Measurements from ENCODE around the gene ZNF184.
"Not testable (repeated sequence)": the region's sequence is repeated elsewhere in the genome, so short reads cannot be mapped to it uniquely, and the experiment has no call there.

Gene ZNF184

DNA sequence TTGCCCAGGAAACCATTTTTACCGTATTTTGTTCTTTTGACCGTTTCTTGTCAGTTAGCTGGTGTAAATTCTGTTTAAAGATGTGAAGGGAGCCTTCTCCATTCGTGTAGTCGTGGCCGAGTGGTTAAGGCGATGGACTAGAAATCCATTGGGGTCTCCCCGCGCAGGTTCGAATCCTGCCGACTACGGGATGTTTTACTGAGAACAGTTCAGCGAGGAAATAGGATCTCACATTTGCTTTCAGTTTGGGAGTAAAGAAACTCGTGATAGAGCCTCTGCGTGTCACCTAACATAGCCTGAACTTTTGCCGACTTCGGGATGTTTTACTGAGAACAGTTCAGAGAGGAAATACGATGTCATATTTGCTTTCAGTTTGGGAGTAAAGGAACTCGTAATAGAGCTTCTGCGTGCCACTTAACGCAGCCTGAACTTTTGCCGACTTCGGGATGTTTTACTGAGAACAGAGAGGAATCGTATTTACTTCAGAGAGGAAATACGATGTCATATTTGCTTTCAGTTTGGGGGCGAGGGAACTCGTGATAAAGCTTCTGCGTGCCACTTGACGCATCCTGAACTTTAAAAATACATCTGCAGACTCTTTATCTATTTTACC lies 5.9 kb upstream of the ZNF184 start:
- peak; percentile 93 for DNase-seq

DNA sequence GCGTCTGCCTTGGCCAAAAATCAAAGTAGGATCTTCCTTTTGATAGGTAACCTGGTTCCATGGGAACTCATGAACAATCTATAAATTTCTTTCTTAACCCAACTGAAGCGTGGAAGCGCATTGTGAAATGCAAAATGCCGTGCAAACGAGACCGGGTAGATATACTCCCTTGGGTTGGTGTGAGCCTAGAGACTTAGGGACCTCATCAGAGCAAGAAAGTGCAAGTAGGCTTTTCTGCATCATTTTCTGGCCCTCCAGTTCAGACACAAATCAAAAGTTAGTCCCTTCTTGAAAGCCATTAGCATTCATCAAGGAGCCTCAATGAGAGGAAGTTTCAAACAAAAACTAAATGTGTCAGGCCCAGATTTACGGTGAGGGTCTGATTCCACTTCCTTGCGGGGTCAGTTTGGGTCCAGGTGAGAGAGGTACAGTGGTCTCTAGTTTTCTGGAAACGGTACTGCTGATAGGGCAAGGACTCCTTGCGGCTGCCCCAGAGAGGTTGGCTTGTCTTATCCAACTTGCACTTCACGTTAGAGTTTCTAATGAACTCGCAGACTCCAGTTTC lies 5.3 kb upstream of the ZNF184 start:
- no peak for DNase-seq

DNA sequence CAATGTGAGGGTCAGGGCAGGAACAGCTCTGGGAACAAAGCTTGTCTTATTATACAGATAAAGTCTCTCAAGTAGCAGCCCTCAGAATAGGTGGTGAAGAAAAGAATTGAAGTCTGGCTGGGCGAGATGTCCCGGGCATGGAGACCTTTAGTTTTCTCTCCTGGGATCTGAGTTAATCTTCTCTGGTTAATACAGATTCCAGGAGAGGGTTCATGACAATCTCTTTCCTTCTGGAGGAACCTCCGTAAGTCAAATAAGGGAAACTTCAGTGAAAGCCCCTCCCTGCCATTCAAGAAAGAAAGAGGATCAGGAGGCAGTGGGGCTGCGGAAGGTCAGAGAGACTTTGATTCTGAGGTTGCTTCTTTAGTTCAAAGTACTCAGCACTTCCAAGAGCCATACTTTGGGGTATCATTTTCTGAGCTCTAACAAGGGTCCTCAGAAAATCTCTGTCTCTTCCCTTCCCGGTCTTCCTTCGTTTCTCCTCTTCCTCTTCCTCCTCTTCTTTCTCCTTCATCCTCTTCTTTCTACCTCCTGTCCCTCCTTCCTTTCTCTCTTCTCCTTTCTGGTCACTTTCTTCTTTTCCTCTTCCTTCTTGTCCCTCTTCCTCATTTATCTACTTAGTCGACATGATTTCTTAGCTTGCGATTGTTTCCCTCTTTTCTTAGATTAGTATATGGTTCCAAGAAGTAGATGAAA lies 4.6 kb upstream of the ZNF184 start:
- no peak for DNase-seq

DNA sequence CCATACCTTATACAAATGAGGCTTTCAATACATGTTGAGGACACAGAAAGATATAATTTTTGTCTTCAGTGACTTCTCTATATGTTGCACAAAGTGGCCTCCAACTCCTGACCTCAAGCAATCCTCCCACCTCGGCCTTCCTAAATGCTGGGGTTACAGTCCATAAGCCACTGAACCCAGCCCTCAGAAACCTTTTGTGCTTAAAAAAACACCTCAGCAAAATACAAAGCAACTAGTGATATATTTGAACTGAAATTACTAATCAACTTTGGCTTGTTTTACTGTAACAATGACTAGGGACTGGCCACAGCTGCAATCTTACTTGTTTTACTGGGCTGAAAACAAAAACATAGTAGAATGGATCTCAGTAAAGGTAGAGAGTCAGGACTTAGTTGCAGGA lies 3.2 kb upstream of the ZNF184 start:
- no peak for DNase-seq

DNA sequence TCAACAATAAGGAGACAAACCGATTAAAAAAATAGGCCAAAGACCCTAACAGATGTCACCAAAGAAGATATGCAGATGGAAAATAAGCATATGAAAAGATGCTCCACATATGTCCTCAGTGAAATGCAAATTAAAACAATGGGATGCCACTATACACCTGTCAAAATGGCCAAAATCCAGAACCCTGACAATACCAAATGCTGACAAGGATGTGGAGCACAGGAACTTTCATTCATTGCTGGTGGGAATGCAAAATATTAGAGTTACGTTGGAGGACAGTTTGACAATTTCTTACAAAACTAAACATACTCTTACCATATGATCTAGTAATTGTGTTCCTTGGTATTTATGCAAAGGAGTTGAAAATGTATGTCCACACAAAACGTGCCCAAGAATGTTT lies 1.8 kb upstream of the ZNF184 start:
- DNase-seq: no peak

DNA sequence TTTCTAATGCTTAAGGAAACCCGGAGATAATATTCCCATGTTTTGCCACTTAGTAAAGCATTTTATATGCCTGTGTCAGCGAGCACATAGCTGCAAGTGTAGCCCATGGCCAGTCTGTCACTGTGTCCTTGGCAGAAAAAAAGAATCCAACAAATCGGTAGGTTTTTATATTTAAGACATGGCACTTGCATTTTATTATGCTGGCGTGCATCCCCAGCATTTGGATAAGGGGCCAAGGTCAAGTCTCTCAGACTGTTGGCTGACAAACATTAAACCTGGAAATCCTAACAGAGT lies 1.2 kb upstream of the ZNF184 start:
- DNase-seq: no peak

DNA sequence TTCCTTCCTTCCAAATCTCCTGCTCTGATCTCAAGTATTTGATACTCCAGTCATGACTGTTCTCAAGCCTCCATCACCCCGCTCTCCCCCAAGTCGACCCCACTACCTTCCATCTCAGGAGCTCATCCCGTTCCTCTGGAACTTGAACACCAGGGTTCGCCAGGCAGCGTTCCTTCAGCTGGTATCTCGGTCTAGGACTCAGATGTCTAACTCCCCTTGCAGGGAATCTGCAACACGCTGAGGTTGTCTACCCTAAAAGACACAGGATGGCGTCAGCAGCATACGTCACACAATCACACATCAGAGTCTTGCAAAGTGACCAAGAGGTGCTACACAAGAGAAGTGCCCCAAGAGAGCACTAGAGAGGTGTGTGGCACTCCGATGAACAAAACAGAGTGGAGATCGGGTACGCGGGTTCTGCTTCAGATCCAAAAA lies 706 bp downstream of the ZNF184 start:
- peak; percentile 86 for DNase-seq

DNA sequence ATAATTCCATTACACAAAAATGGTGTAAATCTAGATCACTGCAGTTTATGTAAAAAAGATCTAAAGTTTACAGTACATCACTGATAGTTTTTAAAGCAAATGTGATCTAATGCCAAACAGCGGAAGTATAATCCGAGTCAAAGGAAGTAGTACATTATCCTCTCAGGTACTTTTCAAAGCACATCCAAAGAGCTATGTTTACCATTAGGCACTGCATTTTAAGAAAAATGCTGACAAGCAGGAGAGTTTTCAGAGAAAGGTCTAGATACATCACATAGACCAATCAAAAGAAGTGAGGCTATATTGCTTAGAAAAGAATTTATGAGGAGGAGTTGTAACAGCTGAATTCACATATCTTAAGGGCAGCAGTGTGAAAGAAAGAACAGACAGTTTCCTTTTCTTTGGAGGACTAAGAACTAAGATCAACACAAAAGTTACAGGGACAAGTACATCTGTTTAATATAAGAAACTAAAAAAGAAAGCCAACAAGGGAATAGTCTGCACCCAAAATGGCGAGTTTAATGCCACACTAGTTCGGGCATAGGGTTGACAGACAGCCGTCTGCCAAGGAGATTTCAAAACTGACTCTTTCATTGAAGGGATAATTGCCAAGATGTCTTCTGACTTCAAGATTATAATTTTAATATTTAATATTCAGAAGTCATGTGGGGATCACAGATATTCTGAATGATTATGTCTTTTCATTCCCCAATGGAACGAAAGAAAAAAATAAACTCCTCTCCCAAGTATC lies 1.4 kb downstream of the ZNF184 start:
- DNase-seq: no peak

DNA sequence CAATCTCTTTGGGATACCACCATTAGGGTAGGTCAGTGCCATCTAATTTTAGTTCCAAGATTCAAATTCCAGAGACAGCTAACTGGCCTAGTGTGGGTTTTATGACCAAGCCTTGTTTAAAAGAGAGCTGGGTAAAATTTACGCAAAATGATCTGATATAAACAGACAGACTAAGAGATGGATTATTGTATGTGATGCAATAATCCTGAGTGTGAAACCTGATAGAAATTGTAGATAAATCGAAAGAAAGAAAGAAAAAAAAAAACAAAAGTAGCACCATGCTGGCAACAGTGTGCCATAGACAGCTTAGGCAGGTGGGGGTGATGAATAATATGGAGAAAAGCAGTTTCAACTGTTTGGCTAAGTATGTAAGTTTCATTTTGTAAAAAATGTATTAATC lies 2.9 kb downstream of the ZNF184 start:
- no peak for DNase-seq

DNA sequence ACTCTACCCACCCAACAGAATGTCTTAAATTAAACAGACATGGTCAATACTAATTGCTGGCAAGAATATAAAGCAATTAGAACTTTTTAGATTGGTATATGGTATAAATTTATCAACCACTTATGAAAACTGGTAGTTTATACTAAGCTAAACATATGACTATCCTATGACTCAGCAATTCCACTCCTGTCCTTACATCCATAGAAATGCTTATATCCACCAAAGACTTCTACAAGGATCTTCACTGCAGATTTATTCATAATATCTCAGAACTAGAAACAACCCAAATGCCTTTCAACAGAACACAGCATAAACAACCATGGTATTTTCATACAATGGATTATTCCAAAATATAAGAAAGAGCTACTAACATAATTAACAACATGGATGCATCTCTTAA lies 4.6 kb downstream of the ZNF184 start:
- no peak for DNase-seq

DNA sequence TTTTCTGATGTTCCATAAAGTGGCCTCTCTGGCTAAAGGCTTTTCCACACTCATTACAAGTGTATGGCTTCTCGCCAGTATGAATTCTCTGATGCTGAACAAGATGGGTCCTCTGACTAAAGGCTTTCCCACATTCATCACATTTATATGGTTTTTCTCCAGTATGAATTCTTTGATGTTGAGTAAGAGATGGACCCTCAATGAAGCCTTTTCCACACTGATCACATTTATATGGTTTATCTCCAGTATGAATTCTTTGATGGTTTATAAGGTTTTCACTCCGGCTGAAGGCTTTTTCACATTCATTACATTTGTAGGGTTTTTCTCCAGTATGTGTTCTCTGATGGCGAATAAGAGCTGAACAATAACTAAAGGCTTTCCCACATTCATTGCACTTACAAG lies 20.4 kb downstream of the ZNF184 start:
- DNase-seq: no peak

DNA sequence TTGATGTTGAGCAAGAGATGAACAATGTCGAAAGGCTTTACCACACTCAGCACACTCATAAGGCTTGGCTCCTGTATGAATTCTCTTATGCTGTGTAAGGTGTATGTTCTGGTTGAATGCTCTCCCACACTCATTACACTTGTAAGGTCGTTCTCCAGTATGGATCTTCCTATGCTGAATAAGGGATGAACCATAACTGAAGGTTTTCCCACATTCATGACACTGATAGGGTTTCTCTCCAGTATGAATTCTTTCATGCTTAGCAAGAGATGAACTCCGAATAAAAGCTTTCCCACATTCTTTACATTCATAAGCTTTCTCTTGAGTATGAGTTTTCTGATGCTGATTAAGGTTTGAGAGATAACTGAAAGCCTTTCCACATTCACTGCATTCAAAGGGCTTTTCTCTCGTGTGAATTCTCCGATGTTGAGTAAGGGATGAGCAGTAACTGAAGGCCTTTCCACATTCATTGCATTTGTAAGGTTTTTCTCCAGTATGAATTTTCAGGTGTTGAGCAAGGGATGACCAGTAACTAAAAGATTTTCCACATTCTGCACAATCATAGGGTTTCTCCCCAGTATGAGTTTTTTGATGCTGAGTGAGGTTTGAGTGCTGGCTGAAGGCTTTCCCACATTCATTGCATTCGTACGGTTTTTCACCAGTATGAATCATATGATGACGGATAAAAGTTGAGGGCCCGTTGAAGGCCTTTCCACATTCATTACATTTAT lies 21.1 kb downstream of the ZNF184 start:
- no peak for DNase-seq

DNA sequence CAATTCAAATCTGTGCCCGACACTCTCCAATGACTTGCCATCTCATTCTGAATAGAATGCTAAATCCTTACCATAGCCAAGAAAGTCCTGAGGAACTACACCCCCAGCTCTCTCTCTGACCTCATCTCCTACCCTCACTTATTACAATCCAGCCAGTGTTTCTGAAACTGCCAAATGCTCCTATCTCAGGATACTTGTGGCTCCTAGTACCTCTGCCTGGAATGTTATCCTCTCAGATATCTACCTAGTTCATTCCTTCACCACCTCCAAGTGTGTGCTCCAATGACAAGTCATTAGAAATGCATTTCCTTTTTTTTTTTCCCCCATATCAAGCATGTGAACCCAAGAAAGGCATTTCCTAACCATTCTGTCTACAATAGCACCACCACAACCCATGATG lies 24.4 kb downstream of the ZNF184 start:
- DNase-seq: no peak

DNA sequence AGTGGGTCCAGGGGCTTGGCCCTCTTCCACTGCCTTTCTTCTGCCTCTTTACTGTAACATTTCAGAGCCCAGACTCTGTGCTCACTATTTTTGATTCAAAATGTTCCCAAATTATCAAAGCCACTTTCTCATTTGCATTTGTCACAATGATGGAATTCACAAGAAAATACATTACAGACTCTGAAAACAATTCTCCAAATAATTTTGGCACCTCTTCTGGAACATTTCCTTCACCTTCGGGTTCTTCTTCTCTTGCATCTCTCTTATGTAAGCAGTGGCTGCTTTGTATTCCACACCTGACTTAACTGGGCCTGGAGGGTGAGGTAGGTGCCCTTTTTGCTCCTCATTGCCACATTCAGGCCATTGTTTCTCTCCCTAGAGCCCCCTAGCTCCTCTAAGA lies 30.0 kb downstream of the ZNF184 start:
- DNase-seq: no peak

DNA sequence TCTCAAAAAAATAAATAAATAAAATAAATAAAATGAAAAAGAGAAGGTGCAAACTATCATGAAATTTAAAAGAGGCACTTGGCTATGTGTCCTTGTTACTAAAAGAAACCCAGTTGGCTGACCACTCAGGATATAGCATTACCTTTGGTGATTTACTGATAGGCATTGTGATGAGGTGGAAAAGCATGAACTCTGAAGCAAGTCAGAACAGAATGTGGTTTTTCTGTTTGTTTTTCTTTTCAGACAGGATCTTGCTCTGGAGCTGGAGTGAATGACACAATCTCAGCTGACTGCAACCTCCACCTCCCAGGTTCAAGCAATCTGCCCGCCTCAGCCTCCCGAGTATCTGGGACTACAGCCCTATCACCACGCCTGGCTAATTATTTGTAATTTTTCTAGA lies 31.9 kb downstream of the ZNF184 start:
- no peak for DNase-seq

DNA sequence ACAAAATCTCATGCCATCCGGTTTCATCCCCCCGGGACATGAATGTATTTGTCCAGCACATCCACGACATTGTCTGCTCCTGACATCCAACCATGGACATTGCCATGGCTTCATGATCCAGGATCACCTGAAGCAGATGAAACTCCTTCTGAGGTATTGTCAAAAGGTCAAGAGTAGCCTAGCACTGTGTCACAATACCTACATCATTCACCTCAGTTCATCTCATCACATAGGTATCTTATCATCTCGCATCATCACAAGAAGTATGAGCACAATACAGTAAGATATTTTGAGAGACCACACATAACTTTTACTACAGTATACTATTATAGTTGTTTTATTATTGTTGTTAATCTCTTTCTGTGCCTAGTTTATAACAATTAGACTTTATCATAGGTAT lies 33.5 kb downstream of the ZNF184 start:
- no peak for DNase-seq

DNA sequence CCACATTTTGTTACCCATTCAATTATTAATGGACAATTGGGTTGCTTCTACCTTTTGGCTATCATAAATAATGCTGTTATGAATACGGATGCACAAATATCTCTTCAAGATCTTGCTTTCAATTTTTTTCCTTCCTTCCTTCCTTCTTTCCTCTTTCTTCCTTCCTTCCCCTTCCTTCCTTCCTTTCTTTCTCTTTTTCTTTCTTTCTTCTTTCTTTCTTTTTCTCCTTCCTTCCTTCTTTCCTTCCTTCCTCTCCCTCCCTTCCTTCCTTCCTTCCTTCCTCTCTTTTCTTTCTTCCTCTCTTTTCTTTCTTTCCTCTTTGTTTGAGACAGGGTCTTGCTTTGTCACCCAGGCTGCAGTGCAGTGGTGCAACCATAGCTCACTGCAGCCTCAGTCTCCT lies 39.2 kb downstream of the ZNF184 start:
- no peak for DNase-seq

DNA sequence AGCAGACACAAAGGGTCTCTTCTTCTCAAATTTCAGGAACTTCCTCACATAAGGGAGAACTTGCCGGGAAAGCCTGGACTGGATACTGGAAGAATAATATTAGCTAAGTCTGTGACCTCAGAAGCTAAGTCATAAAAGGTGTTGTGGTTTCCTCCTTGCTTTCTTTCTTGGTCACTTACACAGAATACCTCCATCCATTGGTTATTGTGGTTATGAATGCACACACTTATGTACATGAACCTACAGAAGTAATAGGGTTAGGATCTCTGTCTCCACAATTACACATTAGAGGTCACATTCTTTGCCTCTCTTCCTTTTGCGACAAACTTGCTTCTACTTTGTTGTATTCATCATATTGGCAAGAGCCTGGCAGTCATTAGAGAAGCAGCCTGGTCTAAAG lies 43.9 kb downstream of the ZNF184 start:
- DNase-seq: no peak

DNA sequence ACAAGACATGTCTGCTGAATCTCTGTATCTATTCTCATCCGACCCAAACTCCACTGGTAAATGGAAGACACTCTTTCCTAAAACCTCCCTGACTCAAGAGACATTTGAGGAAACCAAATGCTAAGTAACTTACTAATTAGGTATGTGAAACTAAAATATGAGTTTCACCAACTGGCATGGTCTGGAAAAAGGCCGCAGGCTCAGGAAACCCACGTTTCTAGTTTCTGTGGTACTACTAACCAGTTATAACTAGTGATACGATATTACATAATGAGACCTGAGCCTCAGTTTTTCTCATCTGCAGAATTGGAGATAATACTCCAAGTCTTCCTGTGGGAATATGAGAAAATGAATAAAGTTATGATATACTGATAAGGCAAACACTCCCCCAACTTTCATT lies 44.4 kb downstream of the ZNF184 start:
- no peak for DNase-seq

DNA sequence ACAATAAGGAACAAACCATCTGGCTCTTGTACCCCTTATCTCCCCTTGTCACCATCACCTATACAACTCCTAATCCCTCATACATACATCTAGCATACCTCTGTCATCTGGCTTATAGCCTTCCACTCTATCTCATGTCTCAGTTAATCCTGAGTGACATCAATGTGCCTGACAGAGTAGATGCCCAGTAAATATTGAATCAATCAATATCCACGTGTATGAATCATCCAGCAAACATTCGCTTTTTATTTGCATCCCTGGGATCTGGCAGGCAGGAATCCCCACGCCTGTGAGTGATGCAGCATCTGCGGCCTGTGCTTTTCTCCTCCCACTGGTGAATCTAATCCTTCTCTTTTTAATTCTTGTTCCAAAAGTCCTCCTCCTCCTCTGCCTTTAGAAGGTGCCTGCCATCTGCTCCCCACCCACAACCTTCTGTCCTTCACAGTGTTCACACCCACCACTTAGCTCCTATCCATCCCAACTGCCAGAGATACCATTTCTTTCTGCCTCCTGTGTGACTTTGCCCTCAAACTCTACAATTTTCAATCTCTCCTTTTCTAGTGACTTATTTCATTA lies 46.8 kb downstream of the ZNF184 start:
- no peak for DNase-seq

DNA sequence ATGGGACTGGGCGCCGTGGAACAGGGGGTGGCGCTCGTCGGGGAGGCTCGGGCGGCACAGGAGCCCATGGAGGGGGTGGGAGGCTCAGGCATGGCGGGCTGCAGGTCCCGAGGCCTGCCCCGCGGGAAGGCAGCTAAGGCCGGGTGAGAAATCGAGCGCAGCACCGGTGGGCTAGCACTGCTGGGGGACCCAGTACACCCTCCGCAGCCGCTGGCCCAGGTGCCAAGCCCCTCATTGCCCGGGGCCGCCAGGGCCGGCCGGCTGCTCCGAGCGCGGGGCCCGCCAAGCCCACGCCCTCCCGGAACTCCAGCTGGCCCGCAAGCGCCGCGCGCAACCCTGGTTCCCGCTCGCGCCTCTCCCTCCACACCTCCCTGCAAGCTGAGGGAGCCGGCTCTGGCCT lies 48.1 kb downstream of the ZNF184 start:
- DNase-seq: not testable (repeated sequence)

DNA sequence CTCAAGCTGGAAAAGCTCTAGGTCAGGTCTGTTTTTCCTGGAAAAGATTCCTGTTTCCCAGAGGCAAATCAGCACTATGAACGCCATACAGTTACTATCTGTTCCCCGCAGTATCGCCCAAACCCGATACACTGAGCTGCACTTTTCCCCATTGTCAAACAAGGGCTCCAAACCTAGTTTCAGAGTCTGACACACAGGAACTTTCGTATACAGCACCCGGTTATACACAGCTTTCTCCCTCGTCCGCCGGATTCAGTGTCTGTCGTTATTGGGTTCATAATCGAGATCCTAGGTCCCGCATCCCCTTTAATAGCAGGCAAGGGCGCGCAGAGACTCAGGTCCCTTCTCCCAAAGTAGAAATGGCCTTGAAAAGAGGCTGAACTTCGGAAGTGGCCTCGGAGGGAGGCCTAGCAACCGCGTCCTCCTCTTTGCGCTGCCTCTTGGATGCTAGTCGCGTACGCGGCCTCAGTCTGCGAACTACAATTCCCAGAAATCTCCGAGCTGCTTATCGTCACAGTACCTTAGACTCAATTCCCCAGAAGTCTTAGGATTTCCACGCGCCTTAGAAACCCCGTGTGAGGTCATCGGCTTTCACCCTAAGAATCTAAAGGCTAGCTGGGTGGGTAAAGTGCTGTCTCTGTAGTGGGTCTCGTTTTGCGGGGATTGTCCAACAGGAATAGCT lies 50.1 kb downstream of the ZNF184 start:
- DNase-seq: no peak

DNA sequence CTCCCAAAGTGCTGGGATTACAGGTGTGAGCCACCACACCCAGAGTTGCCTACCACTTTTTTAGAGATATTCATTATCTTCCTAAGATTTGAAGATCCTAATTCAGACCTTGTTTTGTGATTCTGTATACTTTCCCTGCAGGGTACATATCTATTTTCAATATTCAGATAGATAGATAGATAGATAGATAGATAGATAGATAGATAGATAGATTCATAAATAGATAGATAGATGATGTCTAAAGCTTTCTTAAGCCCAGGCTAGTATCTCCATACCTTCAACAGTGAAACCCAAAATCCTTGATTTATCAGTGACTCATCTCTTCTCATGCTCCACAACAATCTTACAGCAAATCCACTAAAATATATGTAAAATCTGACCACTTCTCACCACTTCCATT lies 53.5 kb downstream of the ZNF184 start:
- no peak for DNase-seq

Measured in CD4-positive, alpha-beta T cell treated with Interferon gamma for 1 hour (primary cell).